ENCODE results near the gene APOC3.

Gene APOC3

DNA sequence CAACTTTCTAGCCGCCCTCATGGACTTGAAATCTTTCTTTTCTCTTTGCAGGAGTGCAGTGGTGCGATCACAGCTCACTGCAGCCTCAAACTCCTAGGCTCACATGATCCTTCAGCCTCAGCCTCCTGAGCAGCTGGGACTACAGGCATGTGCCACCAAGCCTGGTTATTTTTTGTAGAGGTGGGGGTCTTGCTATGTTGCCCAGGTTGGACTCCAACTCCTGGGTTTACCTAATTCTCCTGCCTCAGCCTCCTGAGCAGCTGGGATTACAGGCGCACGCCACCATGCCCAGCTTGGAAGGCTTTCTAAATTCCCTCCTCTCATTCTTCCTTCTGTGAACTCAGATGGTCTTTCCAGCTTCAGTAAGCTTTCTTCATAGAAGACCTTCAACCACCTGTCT lies 12.4 kb downstream of the APOC3 start:
- FAIRE-seq (no peak), DNase-seq (ENCODE audit: extremely low spot score, insufficient read length, low read depth) (no peak)

- FAIRE-seq (no peak), DNase-seq (ENCODE audit: extremely low spot score, insufficient read length, low read depth) (no peak)
Observed at GRCh38 chr11:116842909-116843308, 13.2 kb downstream of the APOC3 start.

- FAIRE-seq (no peak), DNase-seq (ENCODE audit: extremely low spot score, insufficient read length, low read depth) (no peak)
Observed at GRCh38 chr11:116843661-116844060, 14.0 kb downstream of the APOC3 start.

DNA sequence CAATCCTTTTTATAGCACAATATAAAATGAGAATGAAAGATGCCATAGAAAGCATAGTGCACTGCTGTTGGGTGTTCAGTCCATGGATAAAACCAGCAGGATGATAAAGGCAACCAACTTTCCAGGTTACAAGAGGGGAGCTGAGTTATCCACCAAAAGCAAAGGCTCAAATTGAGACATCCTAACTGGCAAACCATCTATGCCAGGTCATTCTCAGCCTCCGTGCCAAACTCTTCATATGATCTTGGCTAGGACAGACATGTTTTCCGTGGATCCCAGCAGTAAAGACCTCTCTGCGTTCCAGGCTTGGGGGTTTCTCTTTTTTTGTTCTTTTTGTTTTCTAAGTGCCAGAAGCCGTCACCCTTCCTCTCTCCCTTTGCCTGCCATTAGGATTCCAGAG lies 15.0 kb downstream of the APOC3 start:
- no peak for DNase-seq (ENCODE audit: extremely low spot score, insufficient read length, low read depth)
- FAIRE-seq, result no peak

- DNase-seq (ENCODE audit: extremely low spot score, insufficient read length, low read depth) (no peak), FAIRE-seq (no peak)
Observed at GRCh38 chr11:116847612-116848011, 17.9 kb downstream of the APOC3 start.

DNA sequence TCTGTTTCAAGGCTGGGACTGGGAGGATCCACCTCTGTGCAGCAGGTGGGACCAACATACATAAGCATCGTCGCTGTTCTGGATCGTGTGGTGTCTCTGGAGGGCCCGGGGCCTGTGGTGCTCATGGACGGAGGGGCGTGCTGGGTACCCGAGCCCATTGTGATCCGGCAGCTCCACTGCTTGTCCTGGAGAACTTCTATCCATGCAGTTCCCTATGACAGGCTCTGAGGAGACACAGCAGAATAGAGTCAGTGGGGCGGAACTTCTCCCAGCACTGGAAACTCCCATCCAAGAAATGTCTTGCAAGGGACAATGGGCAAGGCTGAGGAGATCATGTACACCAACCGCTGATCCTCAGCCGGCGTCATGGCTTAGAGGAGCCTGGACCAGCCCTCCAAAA lies 19.4 kb downstream of the APOC3 start:
- no peak for FAIRE-seq
- no peak for DNase-seq (ENCODE audit: extremely low spot score, insufficient read length, low read depth)

- FAIRE-seq (no peak), DNase-seq (ENCODE audit: extremely low spot score, insufficient read length, low read depth) (no peak)
Observed at GRCh38 chr11:116849486-116849885, 19.8 kb downstream of the APOC3 start.

DNA sequence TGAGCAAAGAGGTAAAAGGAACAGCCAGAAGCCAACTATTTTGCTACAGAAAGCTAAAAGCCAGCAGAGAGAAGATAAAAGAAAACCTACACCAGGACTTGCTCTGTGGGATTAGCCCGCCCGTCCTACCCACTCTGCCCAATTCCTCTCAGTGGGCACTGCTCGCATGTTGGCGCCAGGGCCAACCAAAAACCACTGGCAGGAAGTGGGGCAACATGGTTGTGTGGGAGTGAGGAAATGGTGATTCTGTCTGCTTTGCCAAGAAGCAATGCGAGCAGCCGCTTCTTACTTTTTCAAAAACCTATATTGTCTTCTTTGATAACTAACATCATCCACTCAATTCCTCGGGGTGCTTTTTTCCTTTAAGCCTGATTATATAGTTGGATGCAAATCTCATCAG lies 21.9 kb downstream of the APOC3 start:
- FAIRE-seq (peak; percentile 44), DNase-seq (ENCODE audit: extremely low spot score, insufficient read length, low read depth) (no peak)

DNA sequence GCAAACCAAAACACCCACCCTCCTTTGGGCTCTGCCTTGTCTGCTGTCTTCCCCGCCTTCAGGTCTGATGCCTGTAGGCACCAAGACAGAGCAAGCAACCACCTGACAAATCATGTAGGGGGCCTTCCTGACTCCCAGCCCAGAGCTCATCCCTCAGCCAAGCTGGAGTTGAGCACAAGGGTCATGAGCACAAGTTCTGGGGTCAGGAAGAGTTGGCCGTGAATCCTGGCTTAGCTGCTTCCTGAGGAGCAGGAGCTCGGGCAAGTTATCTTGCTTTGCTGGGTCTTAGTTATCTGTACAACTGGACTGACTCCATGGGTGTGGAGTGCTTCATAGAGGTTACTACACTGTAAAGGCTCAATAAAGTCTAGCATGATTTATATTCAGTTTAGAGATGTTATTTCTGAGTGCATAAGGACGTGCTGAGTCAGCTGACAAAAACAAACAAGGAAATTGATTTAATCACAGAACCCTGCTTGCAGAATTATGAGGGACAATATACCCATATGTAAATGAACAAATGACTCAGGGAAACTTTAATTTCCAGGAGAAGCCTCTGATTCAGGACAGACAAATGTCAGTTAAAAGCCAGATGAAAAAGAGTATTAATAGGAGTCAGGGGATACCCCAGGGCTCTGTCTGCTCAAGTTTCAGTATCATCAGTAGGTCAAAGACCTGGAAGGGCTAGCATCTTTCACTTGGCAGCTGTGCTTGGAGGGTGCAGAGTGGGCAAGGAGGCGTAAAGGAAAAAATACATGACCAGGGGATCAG lies 22.7 kb downstream of the APOC3 start:
- DNase-seq (ENCODE audit: extremely low spot score, insufficient read length, low read depth), result no peak
- peak; percentile 46 for FAIRE-seq

DNA sequence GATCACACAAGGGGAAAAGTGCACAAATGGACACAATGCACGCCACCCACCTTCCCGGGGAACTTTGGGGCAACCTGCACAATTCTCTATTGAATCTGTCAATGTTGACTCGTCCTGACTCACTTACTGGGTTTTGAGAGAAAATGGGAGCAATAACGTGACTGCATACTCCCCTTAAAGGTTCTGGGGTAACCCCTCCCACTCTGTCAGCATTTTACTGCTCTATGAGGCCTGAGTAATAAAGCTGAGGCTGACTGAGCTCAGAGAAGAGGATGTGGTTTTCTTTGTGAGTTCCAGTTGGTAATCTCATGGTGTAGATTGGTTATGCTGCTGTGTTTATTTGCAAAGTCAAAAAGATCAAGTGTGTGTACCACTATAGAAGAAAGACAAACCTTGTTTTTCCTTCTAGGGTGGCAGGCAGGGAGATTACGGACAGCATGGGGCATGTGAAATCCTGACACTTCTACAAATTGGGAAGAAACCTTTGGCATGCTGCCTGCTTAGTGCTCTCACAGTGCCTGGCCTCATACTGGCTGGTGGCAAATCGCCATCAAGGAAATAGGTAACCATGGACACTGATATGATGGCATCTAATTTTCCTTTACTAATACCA lies 23.9 kb downstream of the APOC3 start:
- FAIRE-seq, result peak; percentile 95
- DNase-seq (ENCODE audit: extremely low spot score, insufficient read length, low read depth), result peak; percentile 73

GRCh38 chr11:116855413-116855812 lies 25.7 kb downstream of the APOC3 start:
- no peak for FAIRE-seq
- no peak for DNase-seq (ENCODE audit: extremely low spot score, insufficient read length, low read depth)

DNA sequence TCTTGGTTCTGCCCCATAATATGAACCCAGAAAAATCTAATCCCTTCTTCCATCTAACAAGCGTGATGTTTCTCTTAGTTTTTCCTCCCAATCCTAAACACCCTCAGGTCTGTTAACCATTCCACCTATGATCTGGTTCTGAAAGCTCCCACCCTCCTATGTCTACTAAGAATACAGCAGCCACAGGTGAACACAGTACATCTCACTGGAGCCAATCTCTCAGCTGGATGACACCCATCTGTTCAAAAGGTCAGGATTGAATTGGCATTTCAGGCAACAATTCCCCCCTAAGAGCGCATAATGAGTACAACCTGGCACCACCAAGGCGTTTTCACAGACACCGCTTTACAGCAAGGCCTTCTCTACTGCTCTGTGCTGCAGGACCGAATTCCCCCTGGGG lies 26.7 kb downstream of the APOC3 start:
- FAIRE-seq, result no peak
- no peak for DNase-seq (ENCODE audit: extremely low spot score, insufficient read length, low read depth)

DNA sequence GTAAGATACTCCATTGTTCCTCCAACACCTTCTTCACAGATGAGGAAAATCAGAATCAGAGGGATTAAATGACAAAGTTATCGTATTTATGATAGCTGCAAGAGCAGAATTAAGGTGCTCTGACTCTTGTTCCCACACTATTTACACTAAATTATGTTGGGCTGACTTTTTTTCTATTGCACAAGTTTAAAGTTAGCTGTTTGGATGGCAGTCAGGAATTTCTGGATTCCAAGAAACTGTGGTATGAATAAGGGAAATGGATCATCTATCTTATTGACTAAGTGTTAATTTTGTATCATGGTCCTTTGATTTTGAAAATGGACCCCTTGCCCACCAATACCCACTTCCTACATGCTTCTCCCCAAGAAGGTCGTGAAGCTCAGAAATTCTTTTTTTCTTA lies 27.6 kb downstream of the APOC3 start:
- no peak for FAIRE-seq

GRCh38 chr11:116857936-116858335 lies 28.2 kb downstream of the APOC3 start:
- FAIRE-seq, result no peak
- DNase-seq (ENCODE audit: extremely low spot score, insufficient read length, low read depth), result no peak

More for the DNA sequence above, 27.6 kb downstream of the APOC3 start:
- DNase-seq (ENCODE audit: extremely low spot score, insufficient read length, low read depth), result no peak

GRCh38 chr11:116859175-116859574 lies 29.5 kb downstream of the APOC3 start:
- no peak for DNase-seq (ENCODE audit: extremely low spot score, insufficient read length, low read depth)
- FAIRE-seq, result no peak

- DNase-seq (ENCODE audit: extremely low spot score, insufficient read length, low read depth) (no peak), FAIRE-seq (no peak)
Observed at GRCh38 chr11:116860303-116860702, 30.6 kb downstream of the APOC3 start.

GRCh38 chr11:116861539-116861938 lies 31.8 kb downstream of the APOC3 start:
- DNase-seq (ENCODE audit: extremely low spot score, insufficient read length, low read depth) (no peak), FAIRE-seq (no peak)

GRCh38 chr11:116862185-116862584 lies 32.5 kb downstream of the APOC3 start:
- FAIRE-seq (no peak), DNase-seq (ENCODE audit: extremely low spot score, insufficient read length, low read depth) (no peak)

GRCh38 chr11:116862951-116863350 lies 33.2 kb downstream of the APOC3 start:
- FAIRE-seq, result no peak

GRCh38 chr11:116864531-116864930 lies 34.8 kb downstream of the APOC3 start:
- no peak for DNase-seq (ENCODE audit: extremely low spot score, insufficient read length, low read depth)

More at GRCh38 chr11:116862951-116863350, 33.2 kb downstream of the APOC3 start:
- no peak for DNase-seq (ENCODE audit: extremely low spot score, insufficient read length, low read depth)

DNA sequence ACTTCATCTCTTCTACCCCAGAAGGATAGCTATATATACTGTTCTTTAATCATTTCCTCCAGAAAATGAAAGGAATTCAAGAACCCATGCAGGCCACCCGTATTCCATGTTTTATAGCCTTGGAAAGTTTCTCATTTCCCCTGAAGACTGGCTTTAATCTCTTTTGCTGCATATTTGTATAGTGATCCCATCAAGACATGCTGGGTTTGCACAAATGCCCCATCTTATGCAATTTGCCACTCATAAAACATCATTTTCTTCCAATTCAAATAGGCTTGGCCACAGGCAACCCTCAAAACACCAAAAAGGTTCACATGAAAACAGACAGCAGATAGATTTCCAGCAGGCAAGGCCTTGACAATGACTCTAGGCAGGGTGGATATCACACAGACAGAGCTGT lies 36.0 kb downstream of the APOC3 start:
- FAIRE-seq (no peak), DNase-seq (ENCODE audit: extremely low spot score, insufficient read length, low read depth) (no peak)

More at GRCh38 chr11:116864531-116864930, 34.8 kb downstream of the APOC3 start:
- FAIRE-seq, result no peak

All from GM18507 (cell line).